Fibroblast of the conjunctiva (primary cell): ENCODE measurements around the gene UNC93A.
"Not testable (repeated sequence)": the region's sequence is repeated elsewhere in the genome, so short reads cannot be mapped to it uniquely, and the experiment has no call there.

ENCODE experiments used
- DNase-seq: peaks from one replicate; pipeline ENCODE4 v3.0.0-alpha.2; 2010; ENCODE audit warnings: low read depth

UNC93A gene

DNA sequence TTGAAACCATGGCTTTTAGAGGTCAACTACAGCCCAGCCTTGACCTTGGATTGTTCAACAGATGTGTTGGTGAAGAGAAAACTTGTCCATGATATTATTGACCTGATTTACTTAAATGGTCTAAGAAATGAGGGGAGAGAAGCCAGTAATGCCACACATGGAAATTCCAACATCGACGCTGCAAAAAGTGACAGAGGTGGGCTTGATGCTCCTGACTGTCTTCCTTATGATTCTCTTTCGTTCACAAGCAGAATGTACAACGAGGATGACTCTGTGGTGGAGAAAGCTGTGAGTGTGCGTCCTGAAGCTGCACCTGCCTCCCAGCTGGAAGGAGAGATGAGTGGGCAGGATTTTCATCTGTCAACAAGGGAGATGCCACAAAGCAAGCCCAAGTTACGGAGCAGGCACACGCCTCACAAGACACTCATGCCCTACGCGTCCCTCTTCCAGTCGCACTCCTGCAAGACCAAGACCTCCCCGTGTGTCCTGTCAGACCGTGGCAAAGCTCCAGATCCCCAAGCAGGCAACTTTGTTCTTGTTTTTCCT lies 50.0 kb downstream of the UNC93A start:
- no peak for DNase-seq

DNA sequence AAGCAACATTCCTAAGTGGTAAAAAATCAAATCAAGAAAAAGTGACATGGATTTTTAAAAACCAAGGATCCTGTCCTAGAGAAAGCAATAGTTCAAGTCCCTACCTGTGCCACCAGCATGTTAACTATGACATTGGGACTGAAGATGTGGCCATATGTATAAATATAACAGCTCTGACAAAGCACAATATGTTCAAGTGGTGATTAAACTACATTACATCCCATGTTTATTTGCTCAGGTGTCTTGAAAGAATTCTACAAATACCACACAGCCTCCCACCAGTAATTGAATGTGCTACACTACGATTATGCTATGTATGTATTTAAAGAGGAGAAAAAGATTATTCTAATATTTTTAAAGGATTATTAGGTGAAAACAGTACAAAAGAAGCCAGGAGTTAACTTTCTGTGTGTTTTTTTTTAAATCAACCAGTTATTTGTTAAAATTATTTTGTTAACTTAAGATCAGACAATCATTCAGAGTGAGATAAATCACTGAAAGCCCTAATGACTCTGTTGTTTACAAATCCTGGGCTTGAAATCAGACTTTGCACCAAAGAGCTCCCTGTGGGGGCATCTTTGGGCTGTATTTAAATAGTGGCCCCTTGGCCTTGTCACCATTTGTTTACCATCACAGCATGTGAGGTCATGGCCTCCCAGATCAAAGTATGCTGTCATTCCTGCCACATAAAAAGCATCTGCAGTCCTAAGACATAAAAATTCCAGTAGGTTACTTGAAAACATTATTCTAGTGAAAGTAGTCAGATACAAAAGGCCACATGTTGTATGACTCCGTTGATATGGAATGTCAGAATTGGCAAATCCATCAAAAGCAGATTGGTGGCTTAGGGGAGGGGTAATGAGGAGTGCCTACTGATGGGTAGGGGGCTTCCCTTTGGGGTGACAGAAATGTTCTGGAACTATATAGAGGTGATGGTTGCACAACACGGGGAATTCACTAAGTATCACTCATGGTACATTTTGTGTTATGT lies 50.8 kb downstream of the UNC93A start:
- no peak for DNase-seq

DNA sequence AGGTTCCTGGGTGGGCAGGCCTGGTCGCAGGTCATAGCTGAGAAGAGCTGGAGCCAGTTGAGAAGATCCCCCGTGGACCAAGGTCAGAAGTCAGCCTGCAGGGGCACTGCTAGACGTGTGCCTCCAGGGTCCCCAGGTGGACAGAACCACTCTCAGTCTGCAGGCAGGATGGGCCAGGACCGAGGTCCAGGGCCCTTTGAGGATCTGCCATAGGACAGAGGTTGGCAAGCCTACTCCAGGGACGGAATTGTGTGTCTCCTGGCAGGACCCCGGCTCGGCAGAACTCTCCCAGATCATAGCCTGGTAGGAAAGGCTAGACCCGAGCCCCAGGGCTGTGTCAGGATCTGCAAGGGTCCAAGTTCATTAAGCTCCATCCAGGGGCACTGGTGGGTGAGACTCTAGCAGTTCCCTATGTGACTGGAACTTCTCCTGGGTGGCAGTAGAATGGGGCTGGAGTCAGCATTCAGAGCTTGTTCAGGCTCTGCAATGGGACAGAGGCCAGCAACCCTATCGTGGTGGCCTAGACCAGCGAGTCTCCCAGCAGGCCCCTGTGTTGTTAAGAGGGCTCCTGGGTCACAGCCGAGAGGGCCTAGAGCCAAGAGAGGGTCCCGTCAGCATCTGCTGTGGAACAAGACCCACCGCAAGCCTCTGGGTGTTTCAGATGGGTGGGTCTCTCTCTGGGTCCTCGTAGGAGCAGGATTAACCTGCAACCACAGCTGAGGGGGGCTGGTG lies 51.9 kb downstream of the UNC93A start:
- no peak for DNase-seq

DNA sequence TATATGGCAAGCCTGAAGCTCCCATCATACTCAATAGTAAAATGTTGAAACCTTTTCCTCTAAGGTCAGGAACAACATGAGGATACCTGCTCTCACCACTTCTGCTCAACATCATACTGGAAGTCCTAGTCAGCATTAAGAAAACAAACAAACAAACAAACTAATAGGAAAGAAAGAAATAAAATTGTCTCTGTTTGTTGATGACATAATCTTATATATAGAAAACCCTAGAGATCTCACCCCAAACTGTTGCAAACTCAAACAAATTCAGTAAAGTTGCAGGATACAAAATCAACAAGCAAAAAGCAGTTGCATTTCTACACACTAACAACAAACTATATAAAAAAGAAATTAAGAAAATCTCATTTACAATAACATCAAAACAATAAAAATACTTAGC lies 54.2 kb downstream of the UNC93A start:
- DNase-seq: no peak

DNA sequence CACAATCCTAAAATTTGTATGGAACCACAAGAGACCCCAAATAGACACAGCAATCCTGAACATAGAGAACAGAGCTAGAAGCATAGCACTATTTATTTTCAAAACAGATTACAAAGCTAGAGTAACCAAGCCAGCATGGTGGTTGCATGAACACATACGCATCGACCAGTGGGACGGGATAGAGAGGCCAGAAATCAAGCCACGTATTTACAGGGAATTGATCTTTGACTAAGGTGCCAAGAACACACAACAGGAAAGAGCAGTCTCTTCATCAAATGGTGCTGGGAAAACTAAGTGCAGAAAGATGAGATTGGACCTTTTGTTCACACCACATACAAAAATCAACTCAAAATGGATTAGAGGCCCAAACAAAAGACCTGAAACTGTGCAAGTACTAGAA lies 54.8 kb downstream of the UNC93A start:
- no peak for DNase-seq

DNA sequence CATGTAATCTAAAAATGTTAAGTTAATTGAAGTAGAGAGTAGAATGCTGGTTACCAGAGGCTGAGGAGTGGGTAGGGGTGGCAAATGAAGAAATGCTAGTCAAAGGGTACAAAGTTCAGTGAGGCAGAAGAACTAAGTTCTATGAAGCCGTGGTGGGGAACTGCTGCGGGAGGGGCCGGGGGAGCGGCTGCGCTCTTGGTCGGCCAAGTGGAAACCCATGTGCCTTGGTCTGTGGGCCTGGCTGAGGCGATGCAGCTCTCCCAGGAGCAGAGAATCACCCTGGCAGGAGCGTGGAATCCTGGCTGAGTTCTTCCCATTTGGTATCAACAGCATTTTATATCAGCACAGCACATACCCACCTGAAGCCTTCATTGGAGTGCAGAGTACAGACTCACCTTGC lies 56.1 kb downstream of the UNC93A start:
- no peak for DNase-seq

DNA sequence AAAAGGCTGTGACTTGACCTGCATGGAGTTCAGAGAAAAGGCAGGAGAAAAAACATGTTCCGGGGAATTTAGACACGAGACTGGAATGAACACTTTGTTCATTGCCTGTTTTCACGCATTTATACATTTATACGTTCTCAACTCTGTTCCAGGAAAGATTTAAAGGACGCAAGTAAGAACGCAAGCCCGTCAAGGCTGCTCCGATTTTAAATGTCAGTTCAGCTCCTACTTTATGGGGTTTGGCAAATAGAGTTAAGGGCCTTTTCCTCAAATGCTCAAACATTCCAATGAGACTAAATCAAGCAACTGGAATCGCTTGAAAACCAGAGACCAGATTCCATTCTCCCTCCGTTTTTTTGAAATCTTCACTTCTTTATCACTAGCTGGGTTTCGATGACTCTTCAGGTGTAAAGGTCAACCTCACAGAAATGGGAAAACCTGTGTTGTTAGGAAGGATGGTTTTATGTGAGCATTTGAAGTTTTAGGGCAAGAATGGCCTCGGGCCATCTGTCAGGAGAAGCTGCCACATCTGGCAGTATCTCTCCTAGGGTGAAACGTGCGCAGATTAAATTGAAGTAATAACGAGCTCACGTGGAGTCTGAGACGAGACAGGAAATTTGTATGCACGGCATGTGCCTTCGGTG lies 58.6 kb downstream of the UNC93A start:
- no peak for DNase-seq

DNA sequence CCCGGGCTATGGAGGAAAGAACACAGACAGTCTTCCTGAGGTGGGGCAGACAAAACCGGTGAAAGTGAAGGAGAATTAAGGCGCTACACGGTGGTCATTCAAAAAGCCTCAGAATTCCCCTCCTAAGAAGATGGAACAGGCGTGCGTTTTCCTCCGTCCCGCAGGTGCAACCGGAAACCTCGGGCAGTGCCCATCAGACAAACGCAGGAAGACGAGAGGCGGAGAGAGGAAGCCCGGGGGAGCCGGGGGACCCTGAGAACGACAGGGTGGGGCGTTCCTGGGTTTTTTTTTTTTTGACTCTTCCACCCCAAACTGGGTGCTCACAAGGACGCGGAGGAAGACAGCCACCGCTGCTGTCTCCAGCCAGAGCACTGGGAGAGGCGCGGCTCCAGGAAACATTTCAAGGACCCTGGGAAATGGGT lies 59.2 kb downstream of the UNC93A start:
- DNase-seq: no peak

DNA sequence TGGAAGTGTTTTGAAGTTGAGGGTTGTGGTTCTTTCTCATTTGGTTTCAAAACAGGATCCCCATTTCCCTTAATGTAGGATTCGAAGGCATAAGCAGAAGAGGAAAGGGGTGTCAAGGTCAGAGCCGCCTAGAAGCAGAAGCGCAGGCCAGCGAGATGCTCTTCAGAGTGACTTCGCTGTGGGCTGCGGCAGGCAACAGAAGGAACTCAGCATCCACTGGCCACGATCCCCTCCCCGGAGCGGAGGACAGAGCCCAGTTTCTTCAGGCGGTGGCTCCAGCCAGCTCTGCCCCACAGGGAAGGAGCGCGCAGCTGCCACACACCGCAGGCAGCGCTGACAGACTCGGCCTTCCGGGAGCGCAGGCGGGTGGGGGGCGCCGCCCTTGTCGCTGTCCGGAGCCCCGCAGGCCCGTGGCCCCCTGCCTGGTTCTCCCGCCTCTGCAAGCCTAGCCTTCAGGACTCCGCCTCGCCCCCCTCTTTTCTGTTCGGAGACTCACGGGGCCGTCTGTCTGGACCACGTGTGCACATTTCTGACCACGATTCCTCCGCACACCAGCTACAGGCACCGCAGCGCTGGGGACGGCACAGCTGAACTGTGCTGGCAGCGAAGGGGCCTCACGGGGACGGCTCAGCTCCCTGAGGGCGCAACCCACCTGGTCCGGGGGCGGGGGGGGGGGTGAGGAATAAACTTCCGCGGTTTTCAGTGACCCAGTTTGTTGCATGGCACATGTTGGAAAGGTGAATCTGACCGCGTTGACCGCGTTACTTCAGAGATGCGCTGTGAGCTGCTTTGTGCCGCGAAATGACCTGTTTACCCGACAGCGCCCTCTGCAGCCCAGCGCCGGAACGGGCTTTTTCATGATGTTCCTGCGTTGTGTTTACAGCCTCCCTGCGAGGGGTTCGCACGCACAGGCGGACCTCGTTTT lies 59.9 kb downstream of the UNC93A start:
- peak; percentile 22 for DNase-seq

DNA sequence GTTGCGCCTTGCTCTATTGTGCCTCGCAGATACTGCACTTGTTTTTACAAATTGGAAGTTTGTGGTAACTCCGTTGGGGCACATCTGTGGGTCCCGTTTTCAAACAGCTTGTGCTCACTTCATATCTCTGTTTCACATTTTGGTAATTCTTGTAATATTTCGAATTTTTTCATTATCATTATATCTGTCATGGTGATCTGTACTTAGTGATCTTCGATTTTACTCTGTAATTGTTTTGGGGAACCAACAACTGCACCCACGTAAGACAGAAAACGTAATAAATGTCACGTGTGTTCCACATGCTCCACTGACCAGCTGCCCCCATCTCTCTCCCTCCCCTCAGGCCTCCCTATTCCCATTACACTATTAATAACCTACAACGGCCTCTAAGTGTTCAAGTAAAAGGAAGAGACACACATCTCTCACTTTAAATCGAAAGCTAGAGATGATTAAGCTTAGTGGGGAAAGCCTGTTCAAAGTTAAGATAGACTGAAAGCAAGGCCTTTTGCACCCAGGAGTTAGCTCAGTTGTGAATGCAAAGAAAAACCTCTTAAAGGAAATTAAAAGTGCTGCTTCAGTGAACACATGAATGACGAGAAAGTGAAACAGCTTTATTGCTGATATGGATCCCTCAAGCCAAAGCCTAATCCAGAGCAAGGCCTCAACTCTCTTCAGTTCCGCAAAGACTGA lies 60.7 kb downstream of the UNC93A start:
- DNase-seq: no peak

DNA sequence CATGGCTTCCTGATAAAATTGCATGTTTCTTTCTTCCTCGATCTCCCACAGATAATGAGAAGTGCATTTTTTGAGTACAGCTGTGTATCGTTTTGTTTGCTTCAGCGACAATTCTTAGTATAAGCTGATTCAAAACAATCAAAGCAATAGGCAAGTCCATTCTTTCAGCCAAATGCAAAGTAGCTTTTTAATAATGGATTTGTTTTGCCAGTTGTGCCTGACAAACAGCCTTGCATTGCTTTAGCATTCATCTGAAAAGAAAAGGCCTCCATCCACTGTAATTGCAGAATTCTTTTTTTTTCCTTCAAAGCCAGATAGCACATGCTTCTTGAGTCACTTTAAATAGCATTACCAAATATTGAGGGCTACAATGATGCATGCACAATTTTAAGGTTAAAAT lies 65.8 kb downstream of the UNC93A start:
- DNase-seq: no peak

DNA sequence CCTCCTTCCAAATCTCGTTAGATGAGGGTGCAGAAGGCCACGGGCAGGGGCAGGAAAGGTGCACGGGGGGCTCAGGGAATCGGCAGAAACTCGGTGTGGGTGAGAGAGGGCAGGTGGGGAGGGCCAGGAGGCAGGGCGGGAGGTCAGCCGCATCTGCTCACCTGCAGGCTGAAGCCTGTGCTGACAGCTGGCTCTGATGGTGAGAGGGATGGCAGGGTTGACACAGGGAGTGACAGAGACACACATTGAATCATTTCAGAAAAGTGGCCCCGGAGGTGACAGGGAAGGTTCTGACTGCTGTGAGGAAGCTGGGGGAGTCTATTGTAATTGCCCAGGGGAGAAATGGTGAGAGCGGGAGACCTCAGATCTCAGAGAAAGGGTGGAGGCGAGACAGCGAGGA lies 67.3 kb downstream of the UNC93A start:
- DNase-seq: not testable (repeated sequence)

DNA sequence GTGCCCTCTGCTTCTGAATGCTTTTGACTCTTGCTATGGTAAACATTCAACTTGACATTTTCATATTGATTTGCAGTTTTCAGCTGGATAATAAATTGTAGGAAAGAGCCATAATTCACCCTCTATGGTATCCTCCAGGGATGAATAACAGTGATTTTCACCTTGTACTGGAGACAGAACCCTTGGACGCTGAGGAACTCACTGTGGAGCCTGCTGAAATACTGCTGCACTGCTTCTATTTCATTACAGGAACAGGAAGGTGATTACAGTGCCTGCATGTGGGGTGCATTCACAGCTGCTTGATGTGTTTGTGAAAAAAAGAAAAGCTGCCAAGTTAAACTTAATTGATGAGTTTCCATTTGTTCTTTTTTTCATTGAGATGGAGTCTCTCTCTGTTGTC lies 70.1 kb downstream of the UNC93A start:
- not testable (repeated sequence) for DNase-seq
